Measurements from ENCODE around the gene AURKB. TPM values are rescaled to one million over a fixed set of nuclear protein-coding genes. Genes with fewer than 3 reads are reported as not detected.

AURKB gene
- total RNA-seq, 1 donor from 2014 or later, result 105 TPM

DNA sequence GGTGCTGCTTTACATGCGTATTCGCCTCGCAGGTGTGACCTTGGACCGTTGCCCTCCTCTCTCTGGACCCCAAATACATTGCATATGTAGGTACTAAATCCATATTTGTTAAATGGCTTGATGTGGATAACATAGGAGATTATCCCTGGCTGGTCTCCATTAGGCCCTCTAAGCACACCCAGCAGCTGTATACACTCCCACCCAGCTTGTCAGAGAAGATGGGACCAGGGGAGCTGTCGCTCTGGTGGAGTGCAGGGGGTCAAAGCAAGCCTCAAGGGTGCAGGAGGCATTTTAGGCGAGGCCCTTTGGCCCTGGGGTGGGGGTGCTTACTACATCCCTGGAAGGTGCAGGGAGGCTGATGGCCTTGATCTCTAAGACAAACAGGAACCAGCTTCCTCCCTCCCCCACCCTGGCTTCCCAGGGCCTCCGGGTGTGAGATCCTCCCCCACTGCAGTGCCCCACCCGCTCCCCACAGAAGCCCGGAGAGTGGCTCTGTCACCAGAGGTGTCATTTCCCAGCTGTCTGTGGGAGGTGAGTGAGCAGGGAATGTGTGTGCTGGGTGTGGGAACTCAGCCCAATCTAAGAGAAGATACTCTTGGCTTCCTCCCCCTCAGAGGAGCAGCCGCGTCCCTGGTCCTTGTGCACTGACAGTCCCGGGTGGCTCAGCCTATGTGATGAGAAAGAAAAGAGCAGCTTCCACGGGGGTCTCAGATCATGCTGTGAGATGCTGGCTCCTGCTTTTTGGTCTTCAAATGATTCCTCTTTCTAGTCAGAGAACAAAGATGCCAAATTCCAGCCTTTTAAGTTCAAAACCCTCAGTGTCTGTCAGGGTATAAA, 46.2 kb downstream of the AURKB start:
- intact Hi-C loops (cut with micrococcal nuclease), result loop anchor here (1.0 kb wide), 2 partner anchors 8 to 9 kb away; no protein-coding TSS in a partner anchor

DNA sequence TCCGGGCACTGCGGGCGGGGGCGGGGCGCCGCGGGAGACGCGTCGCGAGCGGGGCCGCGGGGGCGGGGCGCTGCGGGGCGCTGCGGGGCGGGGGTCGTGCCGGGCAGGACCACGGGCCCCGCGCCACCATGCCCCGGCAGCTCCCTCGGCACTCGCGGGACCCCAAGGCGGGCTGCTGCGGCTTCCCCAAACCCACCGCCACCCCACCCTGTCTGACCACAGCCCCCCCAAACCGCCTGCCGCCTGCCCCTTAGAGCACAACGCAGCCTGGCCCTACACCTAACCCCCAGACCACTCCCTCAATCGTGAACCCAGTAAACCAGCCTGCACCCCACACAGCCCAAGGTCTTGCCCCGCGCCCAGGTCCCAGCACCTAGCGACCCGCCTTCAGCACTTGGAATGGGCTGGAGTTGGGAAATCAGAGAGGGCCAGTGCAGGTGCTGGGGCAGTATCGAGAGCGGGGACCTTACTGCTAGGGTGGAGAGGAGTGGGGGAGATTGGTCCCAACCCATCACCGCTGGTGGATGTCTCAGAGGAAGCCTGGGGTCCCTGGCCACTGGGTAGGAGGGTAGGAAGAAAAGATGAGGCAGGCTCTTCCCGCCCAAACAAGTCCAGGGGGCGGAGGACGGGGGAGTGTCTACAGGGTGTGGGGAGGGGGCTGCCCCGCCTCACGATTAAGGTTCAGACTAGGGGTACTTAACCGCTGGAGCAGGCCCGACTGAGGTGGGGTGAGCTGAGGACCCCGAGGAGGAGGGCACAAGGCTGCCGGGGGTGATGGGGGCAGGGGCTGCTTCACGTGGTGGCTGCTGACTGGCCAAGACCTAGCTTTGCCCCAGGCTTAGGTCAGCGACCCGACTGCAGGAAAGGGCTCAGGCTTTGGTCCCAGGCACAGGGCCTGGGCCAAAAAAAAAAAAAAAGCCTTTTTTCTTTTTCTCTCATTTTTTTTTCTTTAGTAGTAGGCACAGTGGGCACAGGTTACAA, 47.1 kb downstream of the AURKB start:
- intact Hi-C loops (cut with micrococcal nuclease), result no loop called here

DNA sequence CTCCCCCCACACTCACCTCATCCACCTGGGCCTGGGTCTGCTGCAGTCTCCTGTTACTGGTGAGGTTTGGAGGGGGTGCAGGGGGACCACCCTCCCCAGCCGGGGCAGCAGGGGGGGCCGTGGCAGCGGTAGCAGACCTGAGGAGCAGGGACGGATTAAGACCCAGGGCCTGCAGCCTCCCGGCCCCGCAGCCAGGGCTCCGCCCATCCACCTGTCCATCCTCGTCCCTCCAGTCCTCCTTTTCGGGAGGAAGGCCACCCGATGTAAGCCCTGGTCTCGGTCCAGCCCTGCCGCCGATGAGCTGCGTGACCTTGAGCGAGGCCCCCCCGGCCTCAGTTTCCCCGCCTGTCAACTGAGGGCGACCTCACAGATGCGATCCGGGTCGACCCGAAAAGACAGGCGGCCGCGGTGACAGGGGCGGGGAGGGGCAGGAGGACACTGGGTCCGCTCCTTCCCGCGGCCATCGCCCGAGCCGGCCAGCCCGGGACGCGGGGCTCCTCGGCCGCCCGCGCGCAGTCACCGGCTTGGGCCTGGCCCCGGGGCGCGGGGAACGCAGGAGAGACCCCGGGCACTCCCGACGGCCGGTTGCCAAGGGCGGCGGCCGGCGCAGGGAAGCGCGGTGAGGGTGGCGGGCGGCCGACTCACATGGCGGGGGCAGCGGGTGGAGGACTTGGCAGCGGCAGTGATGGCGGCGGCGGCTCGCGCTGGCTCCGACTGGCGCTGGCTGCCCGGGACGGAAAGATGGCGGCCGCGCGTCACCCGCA, 48.0 kb downstream of the AURKB start, which contains the start of gene VAMP2:
TSS of gene VAMP2 (minus strand) at position 716 of the 764 bp plus-strand sequence. CDS start at position 647, 69 bp downstream.
- intact Hi-C loops (cut with micrococcal nuclease), result no loop called here

DNA sequence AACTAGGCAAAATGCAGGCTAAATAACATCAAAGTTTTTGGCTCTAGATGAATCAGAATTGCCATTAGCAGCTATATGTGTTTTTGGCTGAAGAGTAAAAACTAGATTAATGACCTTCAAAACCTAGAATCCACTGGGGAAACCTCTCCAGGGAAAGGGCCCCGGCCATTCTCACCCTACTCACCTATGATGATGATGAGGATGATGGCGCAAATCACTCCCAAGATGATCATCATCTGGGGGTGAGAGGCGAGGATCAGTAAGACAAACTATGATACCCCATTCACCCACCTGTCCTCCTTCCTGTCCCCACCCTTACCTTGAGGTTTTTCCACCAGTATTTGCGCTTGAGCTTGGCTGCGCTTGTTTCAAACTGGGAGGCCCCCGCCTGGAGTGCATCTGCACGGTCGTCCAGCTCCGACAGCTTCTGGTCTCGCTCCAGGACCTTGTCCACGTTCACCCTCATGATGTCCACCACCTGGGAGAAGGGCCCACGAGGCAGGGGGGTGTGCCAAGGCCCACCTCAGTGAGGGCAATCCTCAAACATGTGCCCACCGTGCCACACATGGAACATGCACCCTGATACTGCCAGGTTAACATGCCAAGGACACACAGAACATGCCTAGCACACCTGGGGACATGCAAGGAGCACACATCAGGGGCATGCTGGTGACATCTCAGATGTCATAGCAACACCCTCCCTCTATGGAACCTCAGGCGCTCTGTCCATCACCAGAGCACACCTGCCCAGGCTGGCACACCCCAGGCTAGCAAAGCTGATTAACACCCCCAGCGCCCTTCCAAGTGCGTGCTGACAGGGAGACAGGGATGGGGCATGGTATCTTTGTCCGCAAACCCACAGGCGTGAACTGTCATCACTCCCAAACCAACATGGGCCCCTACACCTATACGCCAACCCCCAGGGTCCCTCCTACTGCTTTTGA, 48.8 kb downstream of the AURKB start:
- intact Hi-C loops (cut with micrococcal nuclease), result no loop called here

DNA sequence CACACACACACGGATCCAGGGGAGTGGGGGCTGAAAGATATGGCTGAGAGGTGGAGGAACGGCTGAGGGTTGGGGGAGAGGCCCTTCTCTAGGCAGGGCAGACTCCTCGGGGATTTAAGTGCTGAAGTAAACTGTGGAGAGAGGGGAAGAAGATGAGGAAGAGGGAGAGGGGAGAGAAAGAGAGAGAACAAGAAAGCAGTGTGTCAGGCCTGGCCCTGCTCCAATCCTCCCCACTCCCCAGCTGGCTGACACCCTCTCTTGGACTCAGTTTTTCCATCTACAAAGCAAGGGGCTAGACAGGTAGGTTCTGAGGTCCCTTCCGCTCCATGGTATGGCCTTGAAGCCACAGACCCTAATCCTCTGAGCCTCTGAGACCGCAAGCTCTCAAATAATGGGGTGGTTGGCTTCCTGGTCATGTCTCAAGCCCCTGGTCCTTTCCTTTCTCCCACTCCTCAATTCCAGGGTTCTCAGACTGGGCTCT, 49.6 kb downstream of the AURKB start:
- intact Hi-C loops (cut with micrococcal nuclease), result no loop called here

DNA sequence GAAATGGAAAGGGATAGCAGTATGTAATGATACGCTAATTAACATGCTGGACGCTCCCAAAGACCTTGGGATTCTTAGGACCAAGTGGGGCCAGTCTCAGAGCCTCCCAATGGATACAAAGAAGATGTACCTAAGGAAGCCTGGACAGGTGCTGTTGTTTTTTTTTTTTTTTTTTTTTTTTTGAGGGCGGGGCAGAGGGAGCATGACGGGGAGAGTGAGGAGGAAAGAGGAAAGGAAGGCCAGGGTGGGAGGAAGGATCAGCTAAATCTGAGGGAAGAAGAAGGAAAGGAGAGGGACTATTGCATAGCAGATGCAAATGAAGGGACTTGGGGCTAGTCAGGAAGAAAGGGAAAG, 50.2 kb downstream of the AURKB start:
- intact Hi-C loops (cut with micrococcal nuclease), result no loop called here

DNA sequence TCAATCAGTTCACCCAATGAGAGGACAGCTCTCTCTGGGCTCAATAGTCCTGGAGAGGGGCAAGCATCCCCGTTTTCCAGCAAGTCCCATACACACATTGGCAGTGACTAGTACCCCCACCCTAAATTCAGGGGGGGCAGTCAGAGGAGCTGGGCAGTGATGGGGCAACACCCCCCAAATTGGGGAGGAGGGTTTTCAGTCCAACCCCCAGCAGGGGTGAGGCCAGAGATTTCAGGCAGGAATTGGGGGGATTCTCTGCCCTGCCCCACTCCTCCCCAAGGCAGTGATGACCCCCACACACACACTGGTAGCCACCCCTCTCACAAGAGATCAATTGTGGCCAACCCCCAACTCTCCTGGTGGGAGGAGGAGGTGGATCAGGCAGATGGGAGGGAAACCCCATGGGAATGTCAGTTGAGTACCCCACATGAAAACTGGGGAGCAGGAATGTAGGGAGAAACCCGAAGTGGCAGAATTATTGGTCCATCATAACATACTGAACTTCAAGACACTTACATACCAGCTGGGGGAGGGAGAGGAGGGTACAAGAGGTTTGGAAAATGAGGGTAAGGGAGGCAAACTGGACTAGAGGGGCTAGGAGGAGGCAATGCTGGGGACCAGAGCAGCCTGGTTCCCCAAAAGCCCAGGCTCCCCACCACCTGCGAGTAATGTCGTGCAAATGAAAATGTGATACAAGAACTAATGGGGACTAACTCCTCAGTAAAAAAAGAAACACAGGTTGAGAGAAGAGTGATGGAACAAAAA, 50.7 kb downstream of the AURKB start:
- intact Hi-C loops (cut with micrococcal nuclease), result loop anchor here (5.0 to 10.0 kb wide), 3 partner anchors 225 to 302 kb away; partner anchors contain the start of genes CYB5D1, NAA38, NDEL1 and RPL26

DNA sequence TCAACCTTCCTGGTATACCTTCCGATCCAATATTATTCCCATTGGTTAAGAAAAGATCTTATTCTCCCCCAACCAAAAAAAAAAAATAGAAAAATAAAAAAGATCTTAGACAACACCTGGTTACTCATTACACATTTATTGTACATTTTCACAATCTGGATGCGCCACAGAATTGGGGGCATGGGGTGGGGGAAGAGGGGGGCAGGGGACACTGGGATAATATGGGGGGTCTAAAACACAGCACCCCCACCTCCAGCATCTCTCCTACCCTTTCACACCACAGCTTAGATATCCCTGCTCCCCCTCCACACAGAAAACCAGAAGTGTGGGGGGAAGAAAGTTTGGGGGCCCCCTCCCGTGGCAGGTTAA, 51.4 kb downstream of the AURKB start:
- intact Hi-C loops (cut with micrococcal nuclease), result loop anchor here (5.0 to 10.0 kb wide), 3 partner anchors 226 to 302 kb away; partner anchors contain the start of genes CYB5D1, NAA38, NDEL1 and RPL26

DNA sequence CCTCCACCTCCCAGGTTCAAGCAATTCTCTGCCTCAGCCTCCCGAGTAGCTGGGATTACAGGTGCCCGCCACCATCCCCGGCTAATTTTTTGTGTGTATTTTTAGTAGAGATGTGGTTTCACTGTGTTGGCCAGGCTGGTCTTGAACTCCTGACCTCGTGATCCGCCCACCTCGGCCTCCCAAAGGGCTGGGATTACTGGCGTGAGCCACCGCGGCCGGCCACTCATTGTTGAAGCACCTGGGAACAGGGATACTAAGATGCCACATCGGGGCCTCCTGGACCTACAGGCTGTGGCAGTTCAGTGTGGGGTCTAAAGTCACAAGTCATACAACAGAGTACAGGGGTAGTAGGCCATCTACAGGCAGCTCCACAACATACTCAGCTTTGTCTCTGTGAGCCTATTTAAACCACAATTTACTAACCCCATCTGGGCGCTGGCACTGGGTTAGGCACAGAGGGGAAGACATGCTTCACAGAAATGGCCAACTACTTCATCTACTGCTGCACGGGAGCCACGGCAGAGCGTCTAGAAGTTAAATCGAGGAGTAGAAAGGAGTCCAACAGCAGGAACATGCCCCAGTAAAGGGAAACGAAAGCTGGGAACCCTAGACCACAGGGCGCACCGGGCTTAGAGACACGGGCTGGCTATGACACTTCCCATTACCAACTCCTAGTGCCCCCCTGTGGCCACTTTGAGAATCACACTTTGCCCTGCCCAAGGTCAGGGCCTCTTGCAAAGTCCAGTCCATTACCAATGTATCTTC, 51.9 kb downstream of the AURKB start:
- intact Hi-C loops (cut with micrococcal nuclease), result loop anchor here (1.0 to 10.0 kb wide), 6 partner anchors 38 to 301 kb away; partner anchors contain the start of genes CYB5D1, NAA38, NDEL1 and RPL26

DNA sequence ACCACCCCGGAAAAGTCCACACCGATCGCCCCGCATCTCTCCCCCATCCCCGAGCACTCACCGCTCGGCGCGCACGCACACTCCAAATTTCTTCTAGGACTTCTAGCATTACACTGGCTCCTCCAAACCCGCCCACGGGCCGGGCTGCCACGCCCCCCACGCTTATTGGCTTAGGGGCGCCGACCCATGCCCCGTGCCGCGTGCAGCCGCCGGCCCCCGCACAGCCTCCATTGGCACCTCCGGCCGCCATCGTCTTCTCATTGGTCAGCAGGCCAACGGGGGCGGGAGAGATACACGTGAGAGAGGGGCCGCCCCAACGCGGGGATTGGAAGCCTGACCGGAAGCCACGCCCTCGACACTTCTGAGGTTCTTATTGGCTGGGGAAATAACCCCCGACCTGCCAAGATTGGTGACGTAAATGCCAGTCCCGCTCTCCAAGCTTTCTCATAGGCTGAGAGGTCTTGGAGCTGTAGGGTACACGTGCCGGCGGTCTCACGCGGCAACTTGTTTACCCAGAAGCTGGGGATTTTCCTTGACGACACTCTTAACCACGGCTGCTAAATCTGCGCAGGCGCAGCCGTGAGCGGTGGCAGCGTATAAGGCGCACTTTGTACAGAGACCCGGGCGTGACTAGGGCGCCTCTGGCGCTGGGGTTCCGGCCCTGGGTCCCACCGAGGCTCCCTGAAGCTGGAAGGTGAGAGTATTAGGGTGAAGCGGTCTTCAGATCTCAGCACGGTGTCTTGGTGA, 54.0 kb downstream of the AURKB start:
- intact Hi-C loops (cut with micrococcal nuclease), result loop anchor here (1.0 to 10.0 kb wide), 15 partner anchors 8 to 672 kb away; partner anchors contain the start of genes BORCS6, CYB5D1, KDM6B and NAA38

DNA sequence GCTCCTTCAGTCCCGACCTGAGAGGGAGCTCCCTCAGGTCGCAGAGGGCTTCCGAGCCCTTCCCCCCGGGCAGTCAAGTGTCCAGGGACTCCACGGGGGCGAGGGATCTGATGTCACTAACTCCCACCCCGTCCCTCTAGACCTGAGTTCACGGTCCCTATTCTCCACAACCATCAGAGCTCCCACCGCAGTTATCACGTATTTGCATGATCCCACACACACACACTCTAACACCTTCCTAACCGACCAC, 54.5 kb downstream of the AURKB start:
- intact Hi-C loops (cut with micrococcal nuclease), result loop anchor here (1.0 to 10.0 kb wide), 15 partner anchors 8 to 671 kb away; partner anchors contain the start of genes BORCS6, CYB5D1, KDM6B and NAA38

DNA sequence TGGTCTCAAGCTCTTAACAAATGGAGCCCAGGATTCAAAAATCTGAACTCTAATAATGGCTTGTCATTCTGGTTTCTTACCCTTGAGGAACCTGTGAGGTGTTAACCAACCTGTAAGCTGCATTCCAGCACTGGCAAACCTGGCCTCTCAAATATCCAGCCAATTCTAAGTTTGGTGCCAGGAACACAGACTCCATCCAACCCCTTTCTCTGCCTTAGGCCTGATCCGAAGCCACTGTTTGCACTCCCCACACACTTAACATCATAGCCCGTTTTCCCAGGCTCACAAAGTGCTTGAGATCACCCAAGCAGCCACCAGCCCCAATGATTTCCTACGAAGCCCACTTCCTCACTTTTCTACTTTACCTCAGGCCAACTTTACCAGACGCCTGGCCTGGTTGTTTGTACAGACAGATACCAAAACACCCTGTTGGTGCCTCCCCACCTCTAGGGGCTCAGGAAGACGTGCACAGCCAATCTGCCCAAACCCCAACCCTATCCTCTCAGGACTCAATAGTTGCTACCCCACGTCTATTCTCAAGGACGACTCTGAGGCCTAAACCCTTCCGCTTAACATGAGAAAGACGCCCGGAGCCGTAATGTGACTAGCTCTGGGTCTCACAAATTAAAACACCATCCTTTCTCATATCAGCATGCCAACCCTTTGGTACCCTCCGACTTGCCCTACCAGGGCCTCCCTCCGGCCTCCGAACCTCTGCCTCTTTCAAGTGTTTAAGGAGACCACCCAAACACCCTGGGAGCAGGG, 55.0 kb downstream of the AURKB start:
- intact Hi-C loops (cut with micrococcal nuclease), result loop anchor here (5.0 to 10.0 kb wide), 3 partner anchors 229 to 298 kb away; partner anchors contain the start of genes CYB5D1, NAA38, NDEL1 and RPL26
